MCF 10A (cell line): ENCODE data around the gene SLC44A5. TPM values are rescaled to one million over a fixed set of nuclear protein-coding genes. Genes with fewer than 3 reads are reported as not detected.

ENCODE experiments used
- BruUV-seq: library from RNA; stranded (reverse); fragments of 400-500 nt; replicated peaks from 2 replicates; lab custom pipeline; 2021; lab: Mats Ljungman, UMichigan
- CTCF ChIA-PET: fragments of 300-600 bp; sonication (Branson Sonifier 250); formaldehyde crosslinking; extraction: SDS; loops from one replicate; lab custom pipeline; 2021; ENCODE audit warnings: antibody characterized with exemption, inconsistent platforms; lab: Yijun Ruan, JAX
- POLR2A ChIA-PET: fragments of 300-600, 350-650 bp; sonication (Branson Sonifier 250); formaldehyde crosslinking; extraction: SDS; loops from one replicate; lab custom pipeline; 2020; ENCODE audit warnings: antibody characterized with exemption, inconsistent platforms; lab: Yijun Ruan, JAX
- DNase-seq: peaks from one replicate; pipeline ENCODE4 v3.0.0-alpha.2; 2018; ENCODE audit not compliant: unreplicated experiment
- H3K27ac Mint-ChIP-seq: one replicate; pipeline ENCODE4 v1.8.0; 2022; ENCODE audit warnings: mild to moderate bottlenecking, low read depth, mixed read lengths; ENCODE audit not compliant: unreplicated experiment
- H3K27me3 Mint-ChIP-seq: one replicate; pipeline ENCODE4 v1.8.0; 2022; ENCODE audit warnings: mixed read lengths; ENCODE audit not compliant: insufficient read depth, unreplicated experiment
- H3K36me3 Mint-ChIP-seq: one replicate; pipeline ENCODE4 v1.8.0; 2022; ENCODE audit warnings: mild to moderate bottlenecking, moderate library complexity, mixed read lengths; ENCODE audit not compliant: insufficient read depth, unreplicated experiment
- H3K4me1 Mint-ChIP-seq: one replicate; pipeline ENCODE4 v1.8.0; 2022; ENCODE audit warnings: mixed read lengths; ENCODE audit not compliant: insufficient read depth, unreplicated experiment
- H3K4me3 Mint-ChIP-seq: one replicate; pipeline ENCODE4 v1.8.0; 2022; ENCODE audit warnings: mild to moderate bottlenecking, moderate library complexity, mixed read lengths; ENCODE audit not compliant: unreplicated experiment
- H3K9me3 Mint-ChIP-seq: one replicate; pipeline ENCODE4 v1.8.0; 2022; ENCODE audit warnings: mixed read lengths; ENCODE audit not compliant: unreplicated experiment
- CTCF ChIP-seq: fragments of 200-600 bp; IDR thresholded peaks from one replicate; pipeline ENCODE4 v1.8.0; 2022; ENCODE audit warnings: antibody characterized with exemption, mild to moderate bottlenecking; ENCODE audit not compliant: unreplicated experiment
- intact Hi-C: fragments of 100-400 bp; cut with micrococcal nuclease; formaldehyde crosslinking; loops from 2 replicates; pipeline ENCODE4 v1.14.1; 2022
- total RNA-seq: library from RNA; stranded (reverse); gene quantifications from 2 replicates; pipeline ENCODE4 v1.2.3, GENCODE V29; 2022

SLC44A5 gene
- total RNA-seq, 1 experiment from 2014 or later, result 14.3 TPM

- H3K27ac Mint-ChIP-seq, result no peak overlapping the region
- POLR2A ChIA-PET, result interaction anchor here (1.1 kb wide), 1 partner anchor 13 kb away, joined by 3 read pairs; no protein-coding TSS in a partner anchor
- no peak overlapping the region for H3K4me3 Mint-ChIP-seq
- no peaks in the 10 kb centered on the region for H3K4me1 Mint-ChIP-seq
- BruUV-seq, result no TSS peak
- no peaks in the 10 kb centered on the region for H3K9me3 Mint-ChIP-seq
- H3K36me3 Mint-ChIP-seq, result no peaks in the 10 kb centered on the region
- H3K27me3 Mint-ChIP-seq, result no peaks in the 10 kb centered on the region
- no peak for DNase-seq
- TF ChIP-seq CTCF, result no peak
- CTCF ChIA-PET, result interaction anchor here (0.6 kb wide), 1 partner anchor 42 kb away, joined by 4 read pairs; no protein-coding TSS in a partner anchor
- intact Hi-C loops, result no loop called here
These were observed 67.2 kb downstream of the SLC44A5 start for GRCh38 chr1:75543705-75544104.

DNA sequence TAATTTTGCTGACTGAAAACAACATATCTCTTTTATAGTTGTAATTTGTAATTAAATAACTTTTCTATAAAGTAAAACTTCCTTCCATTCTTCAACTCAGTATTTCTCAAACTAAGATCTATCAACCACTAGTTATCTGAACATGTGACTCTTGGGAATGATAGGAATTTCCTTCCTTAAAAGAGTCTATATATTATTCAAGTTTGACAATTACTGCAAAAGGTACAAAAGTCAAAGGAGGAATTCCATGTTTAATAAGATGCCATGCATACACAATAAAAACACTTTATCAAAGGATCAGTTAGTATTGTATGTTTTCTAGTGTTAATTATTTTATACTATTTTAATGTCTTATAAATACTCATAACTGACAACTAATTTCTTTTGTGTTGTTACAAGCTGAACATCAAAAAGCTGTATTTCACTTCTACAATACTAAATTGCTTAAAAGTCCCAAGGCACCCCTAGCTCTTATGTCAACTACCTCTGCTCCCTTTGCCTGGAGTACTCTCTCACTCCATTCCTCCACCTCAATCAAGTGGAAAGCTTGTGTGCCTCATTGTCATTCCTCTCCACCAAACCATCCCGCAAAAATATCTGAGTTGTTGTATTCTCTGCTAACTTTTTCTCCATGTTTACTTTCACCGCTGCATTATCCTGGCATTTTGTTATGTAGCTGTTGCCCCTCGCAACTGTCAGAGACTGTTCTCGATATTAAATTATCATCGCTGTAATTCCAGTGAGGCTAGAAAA lies 67.9 kb downstream of the SLC44A5 start:
- no TSS peak for BruUV-seq
- no peak overlapping the region for H3K27ac Mint-ChIP-seq
- ChIA-PET POLR2A (interaction anchor here (1.1 to 1.3 kb wide), 2 partner anchors 12 to 72 kb away, joined by 3 to 4 read pairs; no protein-coding TSS in a partner anchor), CTCF (interaction anchor here (0.6 kb wide), 2 partner anchors 41 to 738 kb away, joined by 3 to 4 read pairs; no protein-coding TSS in a partner anchor)
- H3K36me3 Mint-ChIP-seq, result no peaks in the 10 kb centered on the region
- H3K27me3 Mint-ChIP-seq, result no peaks in the 10 kb centered on the region
- no peaks in the 10 kb centered on the region for H3K9me3 Mint-ChIP-seq
- no peak for DNase-seq
- intact Hi-C loops, result no loop called here
- no peak overlapping the region for H3K4me3 Mint-ChIP-seq
- TF ChIP-seq CTCF, result no peak
- H3K4me1 Mint-ChIP-seq, result no peaks in the 10 kb centered on the region

DNA sequence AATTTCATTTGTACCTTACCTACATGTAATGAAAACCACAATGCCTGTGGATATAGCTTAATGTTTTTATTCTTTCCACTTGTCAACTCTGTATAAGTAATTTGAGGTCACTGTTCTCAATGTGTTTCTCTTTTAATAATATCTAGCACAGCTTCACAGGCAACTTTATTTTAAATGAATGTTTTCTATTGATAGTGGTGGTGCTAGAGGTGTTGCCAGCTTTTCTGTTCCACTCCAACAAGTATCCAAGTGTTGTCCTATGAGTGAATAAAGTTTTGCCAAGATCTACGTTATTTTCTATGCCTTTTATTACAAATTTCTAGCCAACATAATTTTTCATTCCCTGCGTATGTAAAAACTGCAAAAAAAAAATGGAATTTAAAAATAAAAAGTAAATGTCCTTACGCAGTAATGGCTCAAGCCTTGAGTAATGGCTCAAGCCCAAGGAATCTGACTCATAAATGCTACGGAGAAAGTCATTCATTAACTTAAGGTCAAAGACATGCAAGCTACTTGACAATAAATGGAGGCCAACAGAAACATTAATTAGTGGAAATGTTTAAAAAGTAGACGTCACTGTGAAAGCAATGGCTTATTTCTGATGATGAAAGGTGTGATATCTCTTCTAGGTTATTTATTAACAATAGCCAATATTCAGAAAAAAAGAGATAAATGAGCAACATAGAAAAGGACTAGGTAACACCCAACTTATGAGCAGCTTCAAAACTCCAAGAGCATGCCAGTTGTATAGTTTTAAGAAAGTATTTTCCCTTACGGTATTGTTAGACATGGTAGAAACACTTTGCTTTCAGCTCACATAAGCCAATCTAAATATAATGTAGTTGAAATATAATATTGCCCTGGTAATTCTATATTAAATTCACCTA lies 71.4 kb downstream of the SLC44A5 start:
- Mint-ChIP-seq H3K4me3 (no peak overlapping the region), H3K36me3 (no peaks in the 10 kb centered on the region), H3K9me3 (no peaks in the 10 kb centered on the region), H3K27ac (no peak overlapping the region), H3K27me3 (no peaks in the 10 kb centered on the region), H3K4me1 (no peaks in the 10 kb centered on the region)
- TF ChIP-seq CTCF, result no peak
- peak; percentile 39 for DNase-seq
- ChIA-PET CTCF (interaction anchor here (0.8 to 1.1 kb wide), 2 partner anchors 70 to 133 kb away, joined by 3 read pairs; no protein-coding TSS in a partner anchor), POLR2A (interaction anchor here (0.8 to 1.1 kb wide), 3 partner anchors 18 to 202 kb away, joined by 3 read pairs; no protein-coding TSS in a partner anchor)
- BruUV-seq, result no TSS peak
- intact Hi-C loops, result no loop called here

- no peak for DNase-seq
- CTCF ChIA-PET, result interaction anchor here (0.7 kb wide), 1 partner anchor 329 kb away, joined by 3 read pairs; no protein-coding TSS in a partner anchor
- Mint-ChIP-seq H3K4me3 (no peak overlapping the region), H3K4me1 (no peaks in the 10 kb centered on the region), H3K9me3 (no peaks in the 10 kb centered on the region), H3K36me3 (no peaks in the 10 kb centered on the region), H3K27ac (peak overlapping the region; percentile 29), H3K27me3 (no peaks in the 10 kb centered on the region)
- BruUV-seq, result no TSS peak
- no peak for TF ChIP-seq CTCF
- POLR2A ChIA-PET, result no interaction called here
- intact Hi-C loops, result no loop called here
These were observed 77.8 kb downstream of the SLC44A5 start for GRCh38 chr1:75533085-75533484.
